Esophagus squamous epithelium (tissue), 4 donors: ENCODE results near the gene GUCA2A.

Experiments
- CTCF ChIP-seq, 6 experiments: fragments of 450-650 bp in 4 of 6; fragments of 200-600 bp in 2 of 6; sonication (generic) in 2 of 6; IDR thresholded peaks; one replicate each; pipeline ENCODE4 v1.5.1; 2016 to 2019; ENCODE audit warnings: antibody characterized with exemption in 6 of 6, mild to moderate bottlenecking in 4 of 6, moderate library complexity in 4 of 6
- POLR2A ChIP-seq, 4 donors: fragments of 450-650 bp; IDR thresholded peaks; one replicate each; pipeline ENCODE4 v1.6.1; 2017; ENCODE audit warnings: antibody characterized with exemption in 4 of 4, mild to moderate bottlenecking in 4 of 4, moderate library complexity in 3 of 4

- no peak for TF ChIP-seq CTCF (IDR thresholded peaks at IDR 0.05)
- TF ChIP-seq POLR2A (IDR thresholded peaks at IDR 0.05) = no peak
These were observed 6.5 kb upstream of the GUCA2A start for GRCh38 chr1:42170779-42171621.
